Measurements from ENCODE around the gene PRKG1.
"Not testable (repeated sequence)": the region's sequence is repeated elsewhere in the genome, so short reads cannot be mapped to it uniquely, and the experiment has no call there.

PRKG1 gene

DNA sequence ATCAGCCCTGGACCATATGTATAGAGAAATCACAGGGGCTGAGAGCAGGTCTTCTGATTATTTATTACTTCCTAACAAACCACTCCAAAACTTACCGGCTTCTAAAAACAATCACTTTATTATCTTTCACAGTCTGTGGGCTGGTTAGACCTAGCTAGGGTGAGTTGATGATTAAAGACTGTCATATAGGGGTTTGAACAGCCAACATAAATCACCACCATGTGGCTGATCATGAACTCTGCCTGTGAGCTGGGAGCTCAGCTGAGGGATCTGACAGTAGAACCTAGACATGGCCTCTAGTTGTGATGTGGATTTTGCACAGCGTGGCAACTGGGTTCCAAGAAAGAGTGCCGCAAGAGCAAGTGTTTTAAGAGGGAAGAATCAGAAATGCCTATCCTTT is 319.8 kb downstream of the PRKG1 start:
- DNase-seq, result no peak

DNA sequence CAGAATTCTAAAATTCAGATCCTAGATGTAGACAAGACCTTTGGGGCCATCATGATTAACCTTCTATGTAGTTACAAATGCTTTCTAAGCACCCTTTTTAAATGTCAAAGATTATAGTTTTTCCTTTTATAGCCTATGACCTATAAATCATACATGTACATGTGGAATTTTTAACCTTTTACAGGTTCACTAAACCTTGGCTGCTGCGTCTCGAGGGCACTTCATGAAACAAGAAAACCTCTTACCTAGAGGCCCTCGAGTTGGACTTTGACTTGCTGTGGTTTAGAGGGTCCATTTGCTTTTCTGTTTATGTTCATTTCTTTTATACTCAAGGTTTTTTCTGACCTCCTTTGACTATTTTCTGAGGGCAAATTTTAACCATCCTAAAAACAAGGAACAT is 323.0 kb downstream of the PRKG1 start:
- no peak for DNase-seq

GRCh38 chr10:51397695-51398094 is 323.4 kb downstream of the PRKG1 start:
- DNase-seq, result no peak

DNA sequence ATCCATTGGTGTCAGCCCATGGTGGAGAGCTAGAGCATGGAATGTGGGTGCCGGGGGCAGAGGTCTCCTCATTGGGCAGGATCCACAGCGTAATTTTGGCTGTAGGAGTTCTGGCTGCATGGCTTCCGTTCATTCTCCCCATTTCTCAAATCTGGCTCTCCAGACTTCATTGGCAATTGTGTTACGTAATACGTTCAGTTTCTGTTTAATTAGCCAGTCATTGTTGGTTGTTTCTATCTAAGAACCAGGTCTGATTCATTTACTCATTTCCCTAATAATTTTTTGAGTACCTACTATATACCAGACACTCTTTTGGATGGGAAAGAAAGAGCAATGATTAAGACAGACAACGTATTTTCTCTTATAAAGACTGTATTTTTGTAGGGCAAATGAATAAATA is 325.6 kb downstream of the PRKG1 start:
- no peak for DNase-seq

DNA sequence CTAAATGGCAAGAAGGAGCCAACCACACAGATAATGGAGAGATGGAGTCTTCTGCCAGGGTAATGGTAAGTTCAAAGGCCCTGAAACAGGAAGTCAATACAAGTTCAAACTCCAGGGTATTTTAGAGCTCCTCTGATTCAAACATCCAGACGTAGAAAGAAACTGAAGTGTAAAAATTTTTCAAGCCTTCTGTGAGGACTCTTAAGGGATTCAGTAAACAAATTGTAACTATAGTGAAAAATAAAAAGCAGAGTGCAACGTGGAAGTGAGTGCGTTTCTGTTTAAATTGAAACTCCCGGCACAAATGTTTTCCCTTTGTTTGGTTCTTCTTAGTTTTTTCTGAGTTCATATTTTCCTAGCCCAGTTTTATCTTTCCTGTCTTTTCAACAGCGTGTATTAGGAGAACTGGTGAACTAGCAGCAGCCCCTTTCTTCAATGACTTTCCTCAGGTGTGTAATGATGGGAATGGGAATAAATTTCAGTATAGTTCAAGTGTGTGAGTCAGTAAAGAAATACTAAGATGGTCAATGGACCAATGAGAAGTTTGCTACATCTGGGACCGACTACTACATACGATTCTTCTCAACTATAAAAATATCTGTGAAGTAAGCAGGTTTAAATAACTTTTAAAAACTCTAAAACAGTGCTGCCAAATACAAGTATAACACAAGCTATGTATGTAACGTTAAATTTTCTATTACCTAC is 326.3 kb downstream of the PRKG1 start:
- no peak for DNase-seq

DNA sequence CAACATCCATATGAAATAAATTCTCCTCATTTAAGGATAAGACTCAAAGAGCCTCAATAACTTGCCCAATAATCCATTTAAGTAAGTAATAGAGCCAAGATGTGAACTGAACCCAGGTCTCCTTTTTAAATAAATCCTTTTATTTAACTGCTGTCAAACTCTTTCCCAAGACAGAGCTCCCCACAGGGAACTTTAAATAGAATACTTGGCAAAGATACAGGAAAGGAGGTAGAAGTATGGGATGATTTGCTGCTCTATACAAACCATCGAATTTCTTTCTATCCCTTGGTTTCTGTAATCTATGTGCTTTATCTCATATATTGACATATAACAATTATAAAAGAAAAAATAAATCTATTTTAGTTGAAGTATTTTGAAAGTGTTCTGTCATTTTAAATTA is 329.2 kb downstream of the PRKG1 start:
- no peak for DNase-seq

- no peak for DNase-seq
These were observed 331.5 kb downstream of the PRKG1 start for GRCh38 chr10:51405580-51406351.

DNA sequence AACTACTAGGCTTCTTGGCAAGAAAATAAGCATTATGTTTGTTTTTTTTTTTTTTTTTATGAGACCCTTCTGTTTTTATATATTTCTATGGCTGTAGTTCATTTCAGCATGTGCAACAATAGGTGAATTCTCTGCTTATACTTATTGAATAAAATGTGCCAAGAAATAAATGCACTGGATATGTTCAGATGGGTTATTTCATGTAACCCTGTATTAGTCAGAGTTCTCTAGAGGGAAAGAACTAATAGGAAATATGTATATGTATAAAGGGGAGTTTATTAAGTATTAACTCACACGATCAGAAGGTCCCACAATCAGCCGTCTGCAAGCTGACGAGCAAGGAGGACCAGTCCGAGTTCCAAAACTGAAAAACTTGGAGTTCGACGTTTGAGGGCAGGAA is 332.3 kb downstream of the PRKG1 start:
- no peak for DNase-seq

DNA sequence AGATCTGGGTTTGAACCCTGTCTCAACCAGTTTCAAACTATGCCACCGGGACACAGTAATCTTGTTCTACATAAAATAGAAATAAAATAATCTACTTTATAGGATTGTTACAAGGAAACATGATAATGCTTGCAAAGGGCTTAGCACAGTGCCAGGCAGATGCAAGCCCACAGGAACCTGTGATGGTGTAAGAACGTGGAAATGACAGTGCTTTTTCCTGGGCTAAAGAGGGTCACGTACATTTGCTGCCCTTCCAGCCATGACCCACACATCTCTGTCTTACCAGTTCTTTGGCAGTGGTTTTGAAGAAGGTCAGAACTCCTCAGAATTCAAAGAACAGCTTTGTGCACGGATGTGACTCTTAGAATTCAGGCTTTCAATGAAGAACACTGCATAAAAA is 342.2 kb downstream of the PRKG1 start:
- no peak for DNase-seq

GRCh38 chr10:51419196-51420093 is 345.2 kb downstream of the PRKG1 start:
- DNase-seq, result no peak

GRCh38 chr10:51421853-51422252 is 347.6 kb downstream of the PRKG1 start:
- DNase-seq, result no peak

DNA sequence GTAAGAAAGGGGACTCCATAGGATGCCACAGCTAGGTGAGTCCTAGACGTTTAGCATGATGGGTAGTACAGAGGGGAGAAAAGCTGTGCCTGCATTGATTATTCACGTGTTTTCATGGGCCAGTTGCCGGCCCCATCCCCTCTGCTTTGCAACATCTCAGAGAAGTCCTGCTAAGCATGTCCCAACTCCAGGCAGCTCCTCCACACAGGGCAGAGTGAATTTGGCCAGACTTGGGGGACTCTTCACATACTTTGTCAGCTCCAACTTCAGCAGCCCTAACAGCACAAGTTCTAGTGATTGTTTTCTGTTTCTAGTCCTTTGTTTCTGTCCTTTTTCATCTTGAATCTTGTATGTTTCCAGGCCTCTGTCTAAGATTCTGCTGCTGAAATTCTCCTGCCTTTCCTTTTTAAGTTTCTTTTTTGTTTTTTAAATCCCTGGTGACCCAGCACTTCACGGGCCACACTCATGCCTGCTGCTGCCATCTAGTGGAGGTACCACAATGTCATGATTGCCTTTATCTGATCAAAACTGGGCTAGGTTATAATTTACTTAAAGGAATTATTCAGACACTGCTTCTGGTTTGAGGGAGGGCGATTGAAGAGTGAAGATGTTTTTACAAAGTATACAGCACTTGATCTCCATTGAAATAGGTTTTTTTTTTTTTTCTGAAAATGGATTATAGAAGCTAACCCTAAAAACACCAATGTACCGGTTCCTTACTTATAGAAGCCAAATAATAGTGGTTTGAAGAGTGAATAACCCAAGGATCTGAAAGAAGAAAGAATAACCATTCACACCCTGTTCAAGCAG is 348.2 kb downstream of the PRKG1 start:
- peak; percentile 8 for DNase-seq

GRCh38 chr10:51423121-51423452 is 348.8 kb downstream of the PRKG1 start:
- no peak for DNase-seq

- no peak for DNase-seq
These were observed 351.1 kb downstream of the PRKG1 start for GRCh38 chr10:51425431-51425830.

DNA sequence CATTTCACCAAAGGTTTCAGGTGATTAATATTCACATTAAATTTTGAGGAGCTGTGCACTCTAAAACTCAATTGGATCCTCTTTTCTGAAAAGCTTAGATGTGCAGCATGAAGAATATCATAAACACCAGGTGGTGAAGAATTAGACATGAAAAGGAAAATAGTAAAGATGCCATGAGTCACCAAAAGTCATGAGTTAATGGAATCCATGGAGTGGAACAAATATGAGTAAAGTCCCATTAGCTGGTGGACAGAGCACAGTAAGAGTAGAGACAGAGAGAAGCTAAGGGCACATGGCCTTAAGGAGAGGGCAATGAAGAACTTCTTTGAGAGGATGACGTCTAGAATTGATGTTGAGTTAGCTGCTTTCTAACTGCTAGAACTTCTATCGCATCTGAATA is 353.5 kb downstream of the PRKG1 start:
- no peak for DNase-seq

DNA sequence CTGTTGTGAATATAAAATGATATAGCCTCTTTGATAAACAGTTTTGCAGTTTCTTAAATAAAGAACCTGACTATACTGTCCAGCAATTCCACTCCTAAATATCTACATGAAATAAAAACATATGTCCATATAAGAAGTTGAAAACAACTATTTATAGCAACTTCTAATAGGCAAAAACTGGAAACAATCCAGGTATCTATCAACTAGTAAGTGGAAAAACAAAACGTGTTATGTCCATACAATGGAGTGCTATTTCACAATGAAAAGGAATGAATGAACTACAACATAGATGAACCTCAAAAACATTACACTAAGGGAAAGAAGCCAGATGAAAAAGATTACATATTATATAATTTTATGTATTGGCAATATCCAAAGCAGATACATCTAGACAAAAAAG is 356.2 kb downstream of the PRKG1 start:
- DNase-seq, result no peak

DNA sequence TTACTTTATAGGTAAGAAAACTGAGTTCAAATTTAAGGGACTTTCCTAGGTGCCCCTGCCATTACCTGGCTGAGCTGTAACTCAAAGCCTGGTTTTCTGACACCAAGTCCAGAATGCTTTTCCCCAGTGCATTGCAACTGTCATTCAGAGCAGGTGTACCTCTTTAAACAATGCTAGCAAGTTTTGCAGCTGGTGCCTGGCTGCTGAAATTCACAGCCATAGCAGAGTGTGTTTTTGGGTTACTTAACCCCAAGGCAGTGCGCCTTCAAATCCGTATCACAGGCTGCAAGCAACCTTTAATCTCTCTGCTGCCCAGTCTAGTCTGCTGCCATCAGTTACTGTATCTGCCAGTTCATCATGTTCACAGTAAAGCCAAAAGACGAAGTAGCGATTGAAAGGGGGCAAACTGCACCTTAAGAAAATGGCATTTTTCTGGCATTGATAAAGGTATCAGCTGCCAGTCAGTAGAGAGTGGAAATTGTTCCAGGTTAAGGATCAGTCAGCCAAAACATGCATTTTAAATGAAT is 359.7 kb downstream of the PRKG1 start:
- DNase-seq, result no peak

DNA sequence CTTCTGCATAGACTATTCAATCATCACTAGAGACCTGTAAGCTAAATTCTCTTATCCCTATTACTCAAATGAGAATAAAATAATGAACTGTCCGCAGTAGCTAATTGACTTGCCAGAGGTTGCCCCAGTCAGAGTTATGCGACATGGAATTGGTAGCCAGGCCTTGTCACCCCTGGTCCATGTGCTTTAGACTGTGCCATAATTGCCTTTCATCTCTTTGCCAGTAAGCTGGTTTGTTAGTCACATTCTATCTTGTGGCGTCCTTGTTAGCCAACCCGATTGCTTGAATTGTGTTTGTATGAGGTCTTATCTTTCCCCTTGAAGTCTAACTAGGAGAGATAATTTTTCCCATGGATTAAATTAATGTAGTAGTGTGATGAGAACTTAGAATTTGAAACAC is 362.5 kb downstream of the PRKG1 start:
- no peak for DNase-seq

DNA sequence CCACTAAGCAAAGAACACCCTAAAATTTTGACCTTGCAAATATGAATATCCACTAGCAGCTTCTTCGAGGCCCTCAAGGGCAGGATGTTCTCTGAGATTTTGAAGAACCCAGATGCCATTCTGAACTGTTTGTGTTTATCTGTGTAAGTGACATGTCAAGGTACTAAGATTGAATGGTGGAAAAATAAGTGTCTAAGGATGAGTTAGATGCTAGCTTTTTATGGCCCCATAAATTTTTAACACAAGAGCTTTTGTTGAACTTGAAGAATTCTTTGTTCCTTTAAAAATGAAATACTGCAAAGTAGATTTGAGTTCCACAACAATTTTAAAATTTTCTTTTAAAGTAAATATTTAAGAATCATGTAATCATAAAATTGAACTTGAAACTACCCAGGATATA is 365.4 kb downstream of the PRKG1 start:
- DNase-seq, result no peak

DNA sequence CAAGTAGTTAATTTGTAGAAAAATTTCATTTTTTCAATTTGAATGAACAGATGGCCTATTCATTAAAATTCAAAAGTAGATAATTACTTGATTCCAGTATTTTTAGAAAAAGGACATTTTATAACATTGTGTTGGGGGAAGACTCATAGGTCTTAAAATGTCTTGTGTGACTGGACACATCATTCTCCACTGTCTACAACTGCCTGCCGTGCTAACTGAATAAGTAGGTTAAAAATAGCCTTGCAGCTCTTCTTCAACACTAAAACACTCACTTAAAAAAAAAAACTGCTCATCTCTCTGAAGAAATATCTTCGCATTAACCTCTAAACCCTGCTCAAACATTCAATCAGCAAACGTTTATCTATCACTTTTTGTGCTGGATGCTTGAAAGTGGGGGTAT is 371.3 kb downstream of the PRKG1 start:
- DNase-seq, result no peak

DNA sequence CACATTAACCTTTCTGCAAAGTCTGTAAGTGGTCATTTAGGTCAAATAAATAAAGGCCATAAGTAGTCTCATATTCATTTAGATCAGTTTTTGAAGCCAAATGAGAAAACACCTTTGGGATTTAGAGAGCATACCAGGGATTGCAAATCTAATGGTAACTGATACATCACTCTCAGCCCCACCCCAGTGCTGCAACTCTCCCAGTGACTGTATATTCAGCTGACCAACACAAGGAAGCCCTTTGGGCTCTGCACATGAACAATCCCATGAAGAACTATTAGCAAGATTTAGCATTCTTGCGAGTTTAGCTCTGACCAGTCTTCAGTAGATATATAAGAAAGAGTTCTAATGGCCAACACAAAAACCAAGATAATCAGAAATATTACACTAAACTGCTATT is 372.8 kb downstream of the PRKG1 start:
- DNase-seq, result no peak

GRCh38 chr10:51455762-51456161 is 381.5 kb downstream of the PRKG1 start:
- DNase-seq, result not testable (repeated sequence)

DNA sequence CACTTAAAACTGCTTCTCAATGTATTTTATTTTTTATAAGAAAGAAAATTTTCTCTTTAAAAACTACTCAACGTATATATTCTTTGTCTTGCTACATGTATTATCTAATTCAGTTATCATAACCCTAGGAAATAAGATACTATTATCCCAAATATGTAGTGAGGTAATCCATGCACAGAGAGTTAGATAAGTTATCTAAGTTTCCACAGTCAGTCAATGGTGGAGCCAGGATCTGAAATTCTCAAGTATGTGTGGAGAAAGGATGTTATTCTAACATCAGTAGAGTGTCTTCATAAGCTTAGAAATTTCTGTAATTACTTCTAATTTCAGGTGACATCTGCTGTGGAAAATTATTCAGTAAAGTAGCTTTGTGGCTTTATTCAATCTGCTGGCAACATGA is 385.2 kb downstream of the PRKG1 start:
- no peak for DNase-seq
